EL (cell line): ENCODE data around the gene TUBB8.
A peak's percentile ranks its signal among the peaks of the same experiment; 100 is the strongest.
"Not testable (repeated sequence)": the region's sequence is repeated elsewhere in the genome, so short reads cannot be mapped to it uniquely, and the experiment has no call there.

Source experiments
- DNase-seq: peaks from one replicate; pipeline ENCODE4 v3.0.0-alpha.2; 2016

The TUBB8 gene

DNA sequence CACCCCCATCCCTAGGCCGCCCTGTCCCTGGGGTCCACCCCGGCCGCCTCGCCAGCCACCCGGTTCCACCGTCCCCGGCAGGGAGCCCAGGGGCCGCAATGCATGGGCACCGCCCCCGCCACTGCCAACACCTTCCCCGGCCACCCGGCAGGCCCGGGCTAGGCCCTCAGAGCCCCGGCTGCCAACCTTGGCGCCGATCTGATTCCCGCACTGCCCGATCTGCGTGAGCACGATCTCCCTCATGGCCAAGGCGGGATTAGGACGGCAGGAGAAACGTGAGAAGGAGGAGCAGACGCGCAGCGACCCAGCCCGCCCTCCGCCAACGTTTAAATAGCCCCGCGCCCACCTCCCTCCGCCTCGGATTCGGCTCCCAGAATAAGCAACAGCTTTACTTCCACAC lies at the start of gene TUBB8:
Gene TUBB8, minus strand, starts transcription at position 301 of the 400 bp plus-strand sequence. Its CDS starts 58 bp downstream, at position 243.
- no peak for DNase-seq

DNA sequence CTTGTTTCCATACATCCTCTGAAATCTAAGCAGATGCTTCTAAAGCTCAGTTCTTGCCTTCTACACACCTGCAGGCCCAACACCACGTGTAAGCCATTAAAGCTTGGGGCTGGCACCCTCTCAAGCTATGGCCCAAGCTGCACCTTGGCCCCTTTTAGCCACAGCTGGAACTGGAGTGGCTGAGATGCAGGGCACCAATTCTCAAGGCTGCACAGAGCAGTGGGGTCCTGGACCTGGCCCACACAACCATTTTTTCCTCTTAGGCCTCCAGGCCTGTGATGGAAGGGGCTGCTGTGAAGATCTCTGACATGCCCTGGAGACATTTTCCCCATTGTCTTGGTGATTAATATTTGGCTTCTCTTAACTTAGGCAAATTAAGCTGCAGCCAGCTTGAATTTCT lies 47.4 kb upstream of the TUBB8 start:
- no peak for DNase-seq

DNA sequence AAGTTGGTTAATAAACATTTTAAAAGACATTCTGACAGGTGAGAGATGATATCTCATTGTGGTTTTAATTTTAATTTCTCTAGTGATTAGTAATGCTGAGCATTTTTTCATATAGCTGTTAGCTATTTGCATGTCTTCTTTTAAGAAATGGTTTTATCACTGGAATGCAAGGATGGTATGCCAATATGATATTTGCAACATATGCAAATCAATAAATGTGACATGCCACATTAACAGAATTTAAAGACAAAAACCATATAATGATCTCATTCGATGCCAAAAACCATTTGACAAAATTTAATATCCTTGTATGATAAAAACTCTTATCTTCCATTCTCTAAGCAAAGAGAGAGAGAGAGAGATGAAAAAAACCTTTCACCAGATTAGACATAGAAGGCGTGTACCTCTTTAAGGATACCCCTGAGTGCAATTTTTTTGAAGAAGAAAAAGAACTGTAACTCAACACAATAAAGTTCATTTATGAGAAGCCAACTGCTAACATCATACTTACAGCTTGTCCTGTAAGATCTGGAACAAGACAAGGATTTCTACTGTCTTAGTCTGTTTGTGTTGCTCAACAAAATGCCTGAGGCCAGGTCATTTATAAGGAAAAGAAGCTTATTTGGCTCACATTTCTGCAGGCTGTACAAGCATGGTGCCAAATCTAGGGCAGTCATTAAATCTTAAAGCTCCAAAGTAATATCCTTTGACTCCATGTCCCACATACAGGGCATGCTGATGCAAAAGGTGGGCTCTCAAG lies 46.4 kb upstream of the TUBB8 start:
- no peak for DNase-seq

DNA sequence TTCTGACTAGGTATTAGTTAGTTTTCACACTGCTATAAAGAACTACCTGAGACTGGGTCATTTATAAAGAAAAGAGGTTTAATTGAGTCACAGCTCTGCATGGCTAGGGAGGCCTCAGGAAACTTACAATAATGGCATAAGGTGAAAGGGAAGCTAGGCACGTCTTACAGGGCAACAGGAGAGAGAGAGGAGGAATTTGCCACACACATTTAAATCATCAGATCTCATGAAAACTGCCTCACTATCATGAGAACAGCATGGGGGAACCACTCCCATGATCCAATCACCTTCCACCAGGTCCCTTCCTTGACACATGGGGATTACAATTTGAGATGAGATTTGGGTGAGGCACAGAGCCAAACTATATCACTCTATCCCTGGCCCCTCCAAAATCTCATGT lies 45.5 kb upstream of the TUBB8 start:
- no peak for DNase-seq

DNA sequence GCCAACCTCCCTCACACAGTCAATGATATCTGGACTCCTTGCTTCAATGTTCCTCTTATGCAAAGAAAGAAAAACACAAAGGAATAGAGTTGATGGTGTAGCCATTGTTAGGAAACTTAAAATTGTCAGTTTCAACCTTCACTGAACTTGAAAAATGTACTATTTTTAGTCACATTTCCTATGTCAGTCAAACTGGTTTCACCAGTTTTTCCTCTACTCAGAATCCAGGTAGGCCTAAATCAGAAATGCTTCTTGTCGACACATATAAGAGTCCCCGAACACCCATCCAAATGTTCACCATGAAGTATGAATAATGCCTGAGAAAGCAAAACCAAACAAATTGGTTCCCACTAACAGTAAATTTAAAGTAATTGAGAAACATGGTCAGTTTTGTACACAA lies 43.8 kb upstream of the TUBB8 start:
- no peak for DNase-seq

DNA sequence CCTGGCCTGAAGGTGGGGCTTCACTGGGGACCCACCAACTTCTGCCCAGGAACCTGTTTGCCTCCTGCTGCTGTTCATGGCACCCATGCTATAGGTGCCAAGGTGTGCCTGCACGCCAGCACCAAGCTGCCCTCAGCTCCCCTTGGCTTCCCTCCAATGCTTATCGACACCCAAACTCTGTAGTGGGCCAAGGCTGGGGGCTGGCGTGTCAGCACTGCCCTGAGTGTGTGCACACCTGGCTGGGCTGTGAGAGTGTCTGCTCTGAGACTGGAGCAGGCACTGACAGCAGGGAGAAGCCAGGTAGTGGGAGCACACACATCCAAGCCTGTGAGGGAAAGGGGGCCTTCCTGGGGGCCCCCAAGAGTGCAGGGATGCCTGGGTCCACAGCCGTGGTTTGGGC lies 43.1 kb upstream of the TUBB8 start:
- DNase-seq: no peak

DNA sequence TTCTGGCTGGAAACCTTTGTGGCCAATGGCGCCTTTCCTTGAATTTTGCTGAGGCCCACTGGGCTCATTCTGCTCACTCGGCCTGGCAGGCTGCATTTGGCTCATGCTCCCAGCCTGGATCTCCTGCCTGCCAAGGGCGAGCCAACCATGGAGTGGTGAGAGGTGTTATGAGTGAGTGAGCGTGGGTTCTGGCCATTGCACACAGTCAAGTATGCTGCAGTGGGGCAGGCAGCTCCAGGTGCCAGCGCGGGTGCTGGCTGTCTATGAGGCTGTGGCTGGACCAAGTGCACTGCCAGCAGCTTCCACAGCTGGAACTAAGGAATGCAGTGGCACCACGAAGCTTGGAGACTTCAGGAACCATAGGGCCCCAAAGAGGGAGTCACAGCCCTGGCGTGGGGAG lies 42.2 kb upstream of the TUBB8 start:
- no peak for DNase-seq

DNA sequence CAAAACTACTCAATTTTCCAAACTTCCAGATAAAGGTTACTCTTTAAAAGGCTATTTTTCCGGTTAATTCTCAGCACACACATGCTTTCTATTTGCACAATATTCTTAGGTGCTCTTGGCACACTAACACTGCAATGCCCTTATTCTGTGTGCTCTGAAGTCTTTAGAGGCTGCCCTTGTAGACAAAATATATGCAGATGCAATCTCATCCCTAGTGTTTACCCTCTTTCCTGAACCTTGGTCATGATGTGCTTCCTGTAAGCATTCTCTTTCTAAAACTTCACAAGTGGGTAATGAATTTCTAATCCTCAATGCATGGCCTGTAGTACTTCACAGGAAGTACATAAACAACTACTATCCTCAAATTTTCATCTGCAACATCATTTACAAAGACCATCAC lies 41.1 kb upstream of the TUBB8 start:
- no peak for DNase-seq

DNA sequence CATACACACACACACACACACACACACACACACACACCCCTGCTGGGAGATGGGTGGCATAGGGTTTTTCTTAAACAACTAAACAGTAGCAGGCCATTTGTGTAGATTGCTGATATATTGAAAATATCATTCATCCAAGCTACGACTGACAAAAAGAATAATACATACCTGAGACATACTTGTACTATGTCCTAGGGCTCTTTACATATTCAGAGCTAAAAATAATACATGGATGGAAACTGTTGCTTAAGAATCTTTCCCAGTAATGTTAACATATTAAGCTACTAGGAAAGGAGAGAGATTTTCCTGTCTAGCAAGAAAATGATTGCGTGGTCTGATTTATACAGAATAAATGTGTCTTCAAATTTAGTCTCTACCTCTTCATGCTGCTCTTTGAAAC lies 40.2 kb upstream of the TUBB8 start:
- no peak for DNase-seq

DNA sequence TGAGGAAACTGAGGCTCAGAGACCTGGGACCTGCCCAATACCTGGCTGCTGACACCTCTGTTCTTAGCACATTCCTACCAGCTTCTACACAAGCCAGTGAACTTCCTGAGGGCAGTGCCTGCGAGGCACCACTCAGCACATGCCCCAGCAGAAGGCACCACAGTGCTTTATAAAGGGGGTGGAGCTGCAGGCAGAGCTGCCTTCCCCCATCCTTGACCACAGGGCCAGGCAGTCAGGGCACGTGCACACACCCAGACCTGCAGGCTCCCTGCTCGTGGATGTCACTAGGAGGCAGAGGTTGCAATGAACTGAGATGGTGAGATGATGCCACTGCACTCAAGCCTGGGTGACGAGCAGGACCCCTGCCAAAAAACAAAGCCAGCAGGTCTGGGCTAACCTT lies 39.2 kb upstream of the TUBB8 start:
- no peak for DNase-seq

DNA sequence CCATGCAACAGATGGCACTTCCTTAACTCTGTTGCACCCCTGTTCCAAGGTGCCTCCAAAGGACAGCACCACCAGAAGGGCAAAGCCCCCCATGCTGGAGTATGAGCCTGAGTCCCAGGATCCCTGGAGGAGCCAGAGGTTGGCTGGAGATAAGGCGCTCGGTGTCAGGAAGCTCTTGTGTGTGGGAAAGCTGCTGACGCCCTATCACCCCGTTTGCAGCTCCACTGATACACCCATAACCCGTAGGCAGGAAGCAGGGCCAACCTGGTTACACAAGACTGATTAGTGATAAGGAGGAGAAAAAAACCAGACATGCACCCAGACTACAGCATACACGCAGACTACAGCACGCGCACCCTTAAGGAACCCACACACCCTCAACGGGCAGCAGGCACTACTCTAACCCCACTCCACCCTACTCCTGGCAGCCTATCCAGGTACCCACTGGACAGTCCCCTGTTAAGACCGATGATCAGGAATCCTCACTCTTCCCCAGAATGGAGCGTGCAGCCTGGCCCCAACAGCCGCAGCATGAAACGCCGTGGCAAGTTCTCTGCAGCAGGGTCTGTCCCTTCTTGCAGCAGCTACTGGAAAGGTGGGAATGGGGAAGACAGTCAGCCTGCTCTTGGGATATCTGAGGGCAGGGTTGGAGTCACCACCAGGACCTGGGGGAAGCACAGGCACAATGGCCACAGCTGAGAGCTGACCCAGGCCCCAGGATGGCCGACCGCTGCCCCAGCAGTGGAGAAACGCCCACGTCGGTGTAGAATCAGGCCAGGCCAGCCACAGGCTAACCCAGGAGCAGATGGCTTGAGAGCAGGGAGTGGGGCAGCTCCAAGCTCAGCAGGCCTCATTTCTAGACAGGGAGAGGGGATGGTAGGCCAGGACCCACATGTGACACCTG lies 38.3 kb upstream of the TUBB8 start:
- DNase-seq: no peak

DNA sequence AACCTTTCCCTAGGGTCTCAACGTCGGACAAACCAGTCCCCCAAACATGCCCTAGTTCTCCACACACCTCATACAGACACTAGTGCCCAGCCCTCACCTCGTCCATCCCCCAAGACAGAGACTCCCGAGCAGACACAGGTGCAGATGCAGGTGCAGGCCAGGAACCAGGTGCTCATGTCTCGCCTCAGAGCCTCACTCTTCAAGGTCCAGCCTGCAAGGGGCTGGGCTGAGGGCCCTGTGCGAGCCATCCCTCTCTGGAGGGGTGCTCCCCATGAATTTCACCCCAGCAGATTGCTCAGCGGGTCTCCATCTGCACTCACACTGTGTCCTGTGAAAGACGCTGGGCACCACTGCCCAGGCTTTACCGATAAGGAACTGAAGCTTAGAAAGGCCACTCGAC lies 36.9 kb upstream of the TUBB8 start:
- DNase-seq: no peak

DNA sequence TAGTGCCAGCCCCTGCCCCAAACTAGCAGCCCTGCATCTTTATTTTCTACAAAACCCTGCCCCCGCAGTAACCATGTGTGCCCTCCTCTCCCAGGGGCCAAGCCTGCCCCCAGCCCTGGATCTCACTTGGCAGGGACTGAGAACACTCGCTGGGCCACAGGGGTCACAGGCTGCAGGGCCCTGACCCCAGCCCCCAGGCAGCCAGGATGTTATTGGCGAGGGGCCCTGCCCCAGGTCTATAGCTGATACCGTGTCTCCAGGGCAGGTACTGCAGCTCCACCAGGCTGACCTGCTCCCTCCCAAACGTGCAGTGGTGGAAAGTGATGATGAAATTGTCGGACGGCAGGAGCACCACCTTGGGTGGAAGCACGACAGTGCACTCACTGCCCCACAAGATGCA lies 35.9 kb upstream of the TUBB8 start:
- no peak for DNase-seq

DNA sequence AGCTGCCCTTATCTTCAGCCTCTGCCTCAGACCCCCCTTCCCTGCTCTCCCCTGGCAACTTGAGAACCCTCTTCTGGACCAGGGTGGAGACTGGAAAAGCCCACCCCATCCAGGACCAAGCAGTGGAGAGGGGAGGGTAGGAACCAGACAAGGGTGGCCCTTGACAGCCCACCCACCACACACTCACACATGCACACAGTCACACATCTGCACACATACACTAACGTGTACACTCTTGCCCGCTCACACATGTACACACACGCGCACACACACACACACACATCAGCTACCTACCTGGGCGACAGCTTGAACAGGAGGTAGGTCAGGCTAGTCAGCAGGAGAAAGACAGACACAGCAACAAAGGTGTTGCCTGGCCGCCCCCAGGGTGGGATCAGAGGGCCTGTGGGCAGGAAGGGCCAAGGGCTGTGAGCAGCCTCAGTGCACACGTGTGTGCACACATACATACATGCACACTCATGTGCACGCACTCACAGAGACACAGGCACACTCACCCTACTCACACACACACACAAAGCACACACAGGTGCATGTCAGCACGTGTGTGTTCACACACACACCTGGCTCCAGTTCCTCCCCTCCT lies 34.9 kb upstream of the TUBB8 start:
- no peak for DNase-seq

DNA sequence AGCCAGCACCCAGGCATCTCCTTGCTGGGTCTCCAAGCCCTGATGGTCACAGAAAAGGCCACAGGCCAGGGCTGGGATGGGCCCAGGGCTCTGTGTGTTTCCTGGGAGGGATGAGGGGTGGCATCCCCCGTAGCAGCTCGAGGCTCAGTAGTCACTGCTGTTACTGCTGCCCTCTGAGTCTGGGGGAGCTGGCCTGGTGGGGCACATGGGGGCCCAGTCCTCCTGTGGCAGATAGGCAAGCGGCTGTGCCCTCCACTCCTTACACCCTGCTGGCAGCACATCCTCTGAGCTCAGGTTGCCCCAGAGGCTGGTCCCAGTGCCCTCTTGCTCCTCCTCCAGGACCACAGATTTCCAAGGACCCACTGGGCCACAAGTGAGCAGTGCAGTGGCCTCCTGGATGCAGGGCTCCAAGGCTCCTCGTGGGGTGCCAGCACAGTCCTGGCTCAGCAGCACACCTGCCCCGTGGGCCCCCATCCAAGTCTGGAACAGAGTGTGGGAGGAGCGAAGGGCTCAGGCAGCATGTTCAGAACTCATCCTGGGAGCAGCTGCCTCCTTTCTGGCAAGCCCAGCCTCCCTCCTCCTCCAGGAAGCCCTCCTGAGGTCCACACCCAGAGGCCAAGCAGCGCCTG lies 31.5 kb upstream of the TUBB8 start:
- DNase-seq: no peak

DNA sequence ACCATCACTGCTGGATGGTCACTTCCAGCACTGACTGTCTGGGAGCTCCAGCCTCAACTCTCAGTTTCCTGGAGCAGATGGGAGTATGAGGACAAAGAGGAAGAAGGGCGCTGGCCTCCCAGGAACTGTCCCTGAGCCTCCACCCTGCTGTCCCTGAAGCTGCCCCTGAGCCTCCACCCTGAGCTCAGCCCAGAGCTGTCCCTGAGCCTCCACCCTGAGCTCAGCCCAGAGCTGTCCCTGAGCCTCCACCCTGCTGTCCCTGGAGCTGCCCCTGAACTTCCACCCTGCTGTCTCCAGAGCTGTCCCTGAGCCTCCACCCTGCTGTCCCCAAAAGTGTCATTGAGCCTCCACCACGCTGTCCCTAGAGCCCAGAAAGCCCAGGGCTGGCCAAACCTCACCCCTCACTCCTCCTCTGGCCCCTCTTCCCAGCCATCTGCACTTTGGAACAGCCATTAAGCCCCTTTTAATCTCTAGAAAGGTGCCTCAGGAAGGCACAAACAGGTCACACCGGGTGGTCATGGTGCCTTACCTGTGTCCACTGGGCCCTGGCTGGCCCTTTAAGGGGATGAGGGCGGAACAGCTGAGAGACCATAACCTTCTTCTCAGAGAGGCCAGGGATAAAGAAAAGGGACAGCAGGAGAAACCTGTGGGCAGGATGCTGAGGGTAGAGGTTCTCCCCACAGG lies 30.6 kb upstream of the TUBB8 start:
- DNase-seq: no peak

DNA sequence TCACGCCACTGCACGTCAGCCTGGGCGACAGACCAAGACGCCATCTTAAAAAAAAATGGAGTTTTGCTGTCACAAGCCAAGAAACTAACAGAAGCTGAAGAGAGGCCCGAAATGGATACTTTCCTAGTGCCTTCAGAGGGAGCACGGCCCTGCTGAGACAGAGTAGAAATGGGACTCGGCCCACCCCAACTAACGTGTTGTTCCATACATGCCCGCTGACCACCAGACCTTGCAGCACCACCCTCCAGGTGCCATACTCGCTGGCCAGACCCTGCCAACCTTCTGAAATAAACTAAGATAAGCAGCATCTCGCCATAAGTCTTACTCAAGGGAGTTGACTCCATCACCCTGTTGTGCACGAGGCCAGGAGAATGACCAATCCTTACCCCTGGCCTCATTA lies 29.5 kb upstream of the TUBB8 start:
- no peak for DNase-seq

DNA sequence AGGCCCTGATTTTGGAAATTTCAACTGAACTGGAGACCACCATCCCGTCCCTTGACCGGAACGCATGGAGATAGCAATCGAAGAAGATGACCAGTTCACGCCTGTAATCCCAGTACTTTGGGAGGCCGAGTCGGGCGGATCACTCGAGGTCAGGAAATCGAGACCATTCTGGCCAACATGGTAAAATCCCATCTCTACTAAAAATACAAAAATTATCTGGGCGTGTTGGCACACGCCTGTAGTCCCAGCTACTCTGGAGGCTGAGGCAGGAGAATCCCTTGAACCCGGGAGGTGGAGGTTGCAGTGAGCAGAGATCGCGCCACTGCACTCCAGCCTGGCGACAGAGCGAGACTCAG lies 25.1 kb upstream of the TUBB8 start:
- not testable (repeated sequence) for DNase-seq

DNA sequence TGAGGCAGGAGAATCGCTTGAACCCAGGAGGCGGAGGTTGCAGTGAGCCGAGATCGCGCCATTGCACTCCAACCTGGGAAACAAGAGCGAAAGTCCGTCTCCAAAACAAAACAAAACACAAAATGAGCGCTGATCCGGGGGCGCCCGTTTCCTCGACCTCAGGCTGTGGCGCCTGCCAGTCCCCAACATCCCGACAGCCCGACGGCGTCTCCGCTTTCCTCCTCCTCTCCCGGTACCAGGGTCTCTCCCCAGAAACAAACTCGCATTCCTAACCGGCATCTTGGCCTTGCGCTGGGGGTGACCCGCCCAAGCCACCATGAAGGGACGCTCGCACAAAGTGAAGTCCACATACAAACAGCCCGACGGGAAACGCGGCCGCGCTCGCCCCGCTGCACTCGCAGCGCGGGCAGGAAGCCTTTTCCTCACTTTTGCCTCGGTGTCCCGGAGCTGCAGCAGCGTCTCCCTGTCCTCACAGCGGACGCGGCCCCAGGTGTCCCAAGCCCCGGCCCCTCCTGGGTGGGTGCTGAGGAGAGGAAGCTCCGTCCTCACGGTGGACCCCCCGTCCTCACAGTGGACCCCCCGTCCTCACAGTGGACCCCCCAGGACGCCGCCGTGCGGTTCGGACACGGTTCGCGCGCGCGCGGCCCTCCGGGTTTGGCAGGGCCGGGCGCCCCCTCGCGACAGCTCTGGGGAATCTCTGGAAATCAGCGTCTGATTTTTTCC lies 24.6 kb upstream of the TUBB8 start:
- peak; percentile 61 for DNase-seq

DNA sequence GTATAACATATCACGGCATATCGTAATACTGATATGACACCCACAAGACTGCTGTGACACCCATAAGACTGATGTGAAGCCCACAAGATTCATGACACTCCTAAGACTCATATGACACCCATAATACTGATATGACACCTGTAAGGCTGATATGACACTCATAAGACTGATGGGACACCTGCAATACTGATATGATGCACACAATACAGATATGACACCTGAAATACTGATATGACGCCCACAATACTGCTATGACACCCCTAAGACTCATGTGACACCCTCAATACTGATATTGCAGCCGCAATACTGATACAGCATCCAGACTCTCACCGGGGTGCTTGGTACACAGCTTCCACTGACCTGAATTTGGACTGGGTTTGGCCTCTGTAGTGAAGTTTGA lies 19.1 kb upstream of the TUBB8 start:
- DNase-seq: not testable (repeated sequence)

DNA sequence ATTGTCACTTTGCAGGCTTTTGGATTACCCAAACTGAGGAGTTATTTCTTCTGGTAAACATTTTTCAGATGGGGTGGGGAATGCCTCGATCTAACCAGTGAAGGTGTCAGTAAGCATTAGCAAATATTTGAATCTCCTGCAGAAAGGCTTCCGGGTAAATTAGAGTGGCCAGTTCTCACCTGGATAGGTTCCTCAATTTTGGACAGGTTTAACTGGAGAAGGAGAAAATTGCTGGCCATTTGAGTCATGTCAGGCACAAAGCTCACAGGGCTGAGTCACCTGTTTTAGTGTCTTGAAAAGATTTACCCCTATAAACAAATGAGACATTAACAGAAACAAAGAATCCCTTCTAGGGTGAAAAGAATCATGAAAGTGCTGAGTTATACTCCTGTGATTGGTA lies 830 bp upstream of the TUBB8 start:
- DNase-seq: not testable (repeated sequence)

DNA sequence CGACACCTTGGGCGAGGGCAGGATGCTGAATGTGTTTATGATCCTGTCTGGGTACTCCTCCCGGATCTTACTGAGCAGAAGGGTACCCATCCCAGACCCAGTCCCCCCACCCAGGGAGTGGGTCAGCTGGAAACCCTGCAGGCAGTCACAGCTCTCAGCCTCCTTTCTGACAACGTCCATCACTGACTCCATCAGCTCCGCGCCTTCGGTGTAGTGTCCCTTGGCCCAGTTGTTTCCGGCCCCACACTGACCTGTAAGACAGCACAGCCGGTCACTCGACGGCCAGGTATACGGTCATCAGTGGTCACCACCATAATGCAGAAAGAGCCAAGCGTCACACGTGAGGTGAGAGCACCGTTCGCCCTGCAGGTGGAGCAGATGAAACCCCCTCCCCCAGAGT lies 1.2 kb downstream of the TUBB8 start:
- DNase-seq: not testable (repeated sequence)
